ENCODE measurements around the gene C2.
"Not testable (repeated sequence)": the region's sequence is repeated elsewhere in the genome, so short reads cannot be mapped to it uniquely, and the experiment has no call there.

Gene C2

GRCh38 chr6:31927863-31928671, 550 bp downstream of the C2 start:
- no peak for DNase-seq (ENCODE audit: low read depth)

GRCh38 chr6:31928672-31928939, 1.1 kb downstream of the C2 start:
- no peak for DNase-seq (ENCODE audit: low read depth)

- DNase-seq (ENCODE audit: low read depth) = no peak
Measured at GRCh38 chr6:31930962-31931361, 3.4 kb downstream of the C2 start.

GRCh38 chr6:31932137-31932536, 4.6 kb downstream of the C2 start:
- DNase-seq (ENCODE audit: low read depth) = not testable (repeated sequence)

GRCh38 chr6:31933537-31933936, 6.0 kb downstream of the C2 start:
- no peak for DNase-seq (ENCODE audit: low read depth)

- no peak for DNase-seq (ENCODE audit: low read depth)
Measured at GRCh38 chr6:31935021-31935420, 7.5 kb downstream of the C2 start.

GRCh38 chr6:31935823-31936222, 8.3 kb downstream of the C2 start:
- no peak for DNase-seq (ENCODE audit: low read depth)

GRCh38 chr6:31940256-31940664, 12.7 kb downstream of the C2 start:
- DNase-seq (ENCODE audit: low read depth) = no peak

GRCh38 chr6:31943742-31944141, 16.2 kb downstream of the C2 start:
- no peak for DNase-seq (ENCODE audit: low read depth)

- no peak for DNase-seq (ENCODE audit: low read depth)
Measured at GRCh38 chr6:31945154-31945506, 17.6 kb downstream of the C2 start.

GRCh38 chr6:31945507-31946369, 18.2 kb downstream of the C2 start, which contains the start of gene CFB:
TSS of gene CFB (plus strand) at chr6:31946095. CDS start at chr6:31946222, 127 bp downstream.
- DNase-seq (ENCODE audit: low read depth) = no peak

GRCh38 chr6:31946370-31946885, 18.9 kb downstream of the C2 start:
- no peak for DNase-seq (ENCODE audit: low read depth)

- no peak for DNase-seq (ENCODE audit: low read depth)
Measured at GRCh38 chr6:31947070-31947675, 19.7 kb downstream of the C2 start.

- DNase-seq (ENCODE audit: low read depth) = no peak
Measured at GRCh38 chr6:31947864-31948263, 20.3 kb downstream of the C2 start.

GRCh38 chr6:31948306-31948705, 20.8 kb downstream of the C2 start:
- DNase-seq (ENCODE audit: low read depth) = no peak

GRCh38 chr6:31948753-31949413, 21.4 kb downstream of the C2 start:
- DNase-seq (ENCODE audit: low read depth) = no peak

GRCh38 chr6:31949926-31950548, 22.5 kb downstream of the C2 start:
- no peak for DNase-seq (ENCODE audit: low read depth)

- DNase-seq (ENCODE audit: low read depth) = no peak
Measured at GRCh38 chr6:31952140-31952805, 24.8 kb downstream of the C2 start.

GRCh38 chr6:31952890-31953289, 25.4 kb downstream of the C2 start:
- no peak for DNase-seq (ENCODE audit: low read depth)

GRCh38 chr6:31954511-31954910, 27.0 kb downstream of the C2 start:
- DNase-seq (ENCODE audit: low read depth) = no peak

- no peak for DNase-seq (ENCODE audit: low read depth)
Measured at GRCh38 chr6:31956796-31957195, 29.3 kb downstream of the C2 start.

All from T-helper 22 cell (primary cell).